GM12865 (cell line): ENCODE data around the gene RBMX.

Source experiments
- DNase-seq: peaks from one replicate; pipeline ENCODE4 v3.0.0; 2010; ENCODE audit warnings: low read depth
- H3K4me3 ChIP-seq: 2 replicates; pipeline ENCODE4 v1.5.1; 2011; ENCODE audit warnings: mild to moderate bottlenecking, low read depth, low read length, control low read depth
- TF ChIP-seq, protein P1 (sequence below): IDR thresholded peaks from 2 replicates; pipeline ENCODE4 v1.5.1; 2011; ENCODE audit warnings: low read length, control low read depth, low read depth, inconsistent platforms; ENCODE audit not compliant: insufficient read depth; ENCODE audit errors: missing control alignments

Gene RBMX

DNA sequence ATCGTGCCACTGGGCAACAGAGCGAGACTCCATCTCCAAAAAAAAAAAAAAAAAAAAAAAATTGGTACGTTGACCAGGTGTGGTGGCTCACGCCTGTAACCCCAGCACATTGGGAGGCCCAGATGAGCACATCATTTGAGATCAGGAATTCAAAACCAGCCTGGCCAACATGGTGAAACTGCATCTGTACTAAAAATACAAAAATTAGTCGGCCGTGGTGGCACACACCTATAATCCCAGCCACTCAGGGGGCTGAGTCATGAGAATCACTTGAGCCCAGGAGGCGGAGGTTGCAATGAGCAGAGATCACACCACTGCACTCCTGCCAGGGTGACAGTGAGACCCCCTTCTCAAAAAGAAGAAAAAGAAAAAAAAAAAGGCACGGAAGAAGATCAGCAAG is 24.5 kb downstream of the RBMX start:
- H3K4me3 ChIP-seq: no peak overlapping the region
- no peak for DNase-seq
- TF ChIP-seq, protein P1, sequence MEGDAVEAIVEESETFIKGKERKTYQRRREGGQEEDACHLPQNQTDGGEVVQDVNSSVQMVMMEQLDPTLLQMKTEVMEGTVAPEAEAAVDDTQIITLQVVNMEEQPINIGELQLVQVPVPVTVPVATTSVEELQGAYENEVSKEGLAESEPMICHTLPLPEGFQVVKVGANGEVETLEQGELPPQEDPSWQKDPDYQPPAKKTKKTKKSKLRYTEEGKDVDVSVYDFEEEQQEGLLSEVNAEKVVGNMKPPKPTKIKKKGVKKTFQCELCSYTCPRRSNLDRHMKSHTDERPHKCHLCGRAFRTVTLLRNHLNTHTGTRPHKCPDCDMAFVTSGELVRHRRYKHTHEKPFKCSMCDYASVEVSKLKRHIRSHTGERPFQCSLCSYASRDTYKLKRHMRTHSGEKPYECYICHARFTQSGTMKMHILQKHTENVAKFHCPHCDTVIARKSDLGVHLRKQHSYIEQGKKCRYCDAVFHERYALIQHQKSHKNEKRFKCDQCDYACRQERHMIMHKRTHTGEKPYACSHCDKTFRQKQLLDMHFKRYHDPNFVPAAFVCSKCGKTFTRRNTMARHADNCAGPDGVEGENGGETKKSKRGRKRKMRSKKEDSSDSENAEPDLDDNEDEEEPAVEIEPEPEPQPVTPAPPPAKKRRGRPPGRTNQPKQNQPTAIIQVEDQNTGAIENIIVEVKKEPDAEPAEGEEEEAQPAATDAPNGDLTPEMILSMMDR: no peak

DNA sequence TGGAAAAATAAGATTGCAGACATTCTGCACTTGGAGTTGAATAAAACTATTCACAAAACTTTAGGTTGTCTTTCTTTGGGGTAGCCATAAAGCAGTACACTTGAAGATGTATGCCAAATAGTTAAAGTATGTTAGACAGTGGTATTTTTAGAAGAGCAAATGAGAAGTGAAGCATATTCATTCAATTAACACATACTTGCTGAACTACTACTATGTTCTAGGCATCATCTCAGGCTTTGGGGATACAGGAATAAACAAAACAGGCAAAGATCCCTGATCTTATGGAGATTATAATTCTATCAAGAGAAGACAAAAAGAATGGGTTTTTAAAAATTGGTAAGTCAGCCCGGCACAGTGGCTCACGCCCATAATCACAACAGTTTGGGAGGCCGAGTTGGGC is 29.0 kb downstream of the RBMX start:
- H3K4me3 ChIP-seq: no peak overlapping the region
- TF ChIP-seq, protein P1: no peak
- no peak for DNase-seq

DNA sequence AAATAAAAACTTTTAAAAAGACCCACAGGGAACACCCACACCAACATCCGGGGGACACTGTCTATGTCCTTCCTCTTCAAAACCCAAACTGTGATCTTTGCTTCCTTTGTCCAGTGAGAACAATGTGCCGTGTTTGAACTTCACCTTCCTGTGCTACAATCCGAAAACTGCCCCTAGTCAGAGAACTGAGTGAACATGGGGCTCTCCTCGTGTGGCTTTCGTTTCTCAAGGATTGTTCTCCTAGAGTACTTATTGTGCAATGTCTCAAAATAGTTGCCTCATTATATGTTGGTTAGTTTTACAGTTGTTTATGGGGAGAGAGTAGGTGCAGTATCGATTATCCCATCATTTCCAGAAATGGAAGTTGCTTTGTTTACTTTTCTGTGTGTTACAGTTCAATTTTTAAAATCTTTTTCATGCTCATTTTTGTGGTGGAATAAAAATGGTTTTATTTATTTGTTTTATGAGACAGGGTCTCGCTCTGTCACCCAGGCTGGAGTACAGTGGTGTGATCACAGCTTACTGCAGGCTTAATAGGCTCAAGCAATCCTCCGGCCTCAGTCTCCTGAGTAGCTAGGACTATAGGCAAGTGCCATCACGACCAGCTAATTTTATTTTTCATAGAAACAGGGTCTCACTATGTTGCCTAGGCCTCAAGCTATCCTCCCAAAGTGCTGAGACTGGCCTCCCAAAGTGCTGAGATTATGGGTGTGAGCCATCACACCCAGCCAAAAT is 29.9 kb downstream of the RBMX start:
- TF ChIP-seq, protein P1: no peak
- DNase-seq: no peak
- H3K4me3 ChIP-seq: no peak overlapping the region

DNA sequence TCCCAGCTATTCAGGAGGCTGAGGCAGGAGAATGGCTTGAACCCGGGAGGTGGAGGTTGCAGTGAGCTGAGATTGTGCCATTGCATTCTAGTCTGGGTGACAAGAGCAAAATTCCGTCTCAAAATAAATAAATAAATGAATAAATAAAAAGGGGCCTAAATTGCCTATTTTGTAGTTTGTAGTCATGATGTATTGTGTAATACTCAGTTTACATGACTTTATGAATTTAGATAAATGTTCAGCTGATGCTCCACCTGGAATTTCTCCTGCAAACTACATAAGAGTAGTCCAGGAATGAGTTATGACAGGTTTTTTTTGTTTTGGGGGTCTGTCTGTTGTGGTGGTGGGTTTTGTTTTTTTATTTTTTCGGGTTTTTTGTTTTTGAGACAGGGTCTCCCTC is 31.1 kb downstream of the RBMX start:
- no peak for DNase-seq
- H3K4me3 ChIP-seq: no peak overlapping the region
- TF ChIP-seq, protein P1: no peak

DNA sequence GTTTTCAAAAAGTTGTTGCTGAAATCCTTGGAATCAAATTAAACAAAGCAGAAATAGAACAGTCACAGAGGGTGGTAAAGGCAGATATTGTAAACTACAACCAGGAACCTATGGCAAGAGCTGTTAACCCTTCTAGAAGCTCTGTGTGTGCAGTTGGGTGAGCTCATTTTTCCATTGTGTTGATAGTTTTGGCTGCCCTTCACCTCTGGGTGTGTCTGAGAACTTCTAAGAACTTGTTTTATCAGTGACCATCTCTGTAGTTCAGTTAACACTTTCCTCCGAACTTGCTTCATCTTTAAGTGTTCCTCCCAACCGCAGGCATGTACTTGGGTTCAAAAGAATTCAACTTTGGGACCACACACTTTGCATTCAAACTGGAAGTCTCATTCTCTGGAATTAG is 32.7 kb downstream of the RBMX start:
- TF ChIP-seq, protein P1: no peak
- H3K4me3 ChIP-seq: no peak overlapping the region
- DNase-seq: no peak

DNA sequence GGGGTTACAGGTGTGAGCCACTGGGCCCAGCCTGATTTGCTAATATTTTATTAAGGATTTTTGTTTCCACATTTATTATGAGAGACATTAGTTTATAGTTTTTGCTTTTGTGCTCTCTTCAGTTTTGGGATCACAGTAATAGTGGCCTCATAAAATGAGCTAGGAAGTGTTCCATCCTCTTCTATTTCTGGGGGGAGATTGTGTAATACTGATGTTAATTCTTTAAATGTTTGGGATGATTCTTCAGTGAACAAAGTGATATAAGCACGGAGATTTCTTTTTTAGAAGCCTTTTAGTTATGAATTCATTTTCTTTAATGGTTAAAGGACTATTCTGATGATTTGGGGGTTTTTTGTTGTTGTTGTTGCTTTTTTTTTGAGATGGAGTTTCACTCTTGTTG is 41.3 kb downstream of the RBMX start:
- TF ChIP-seq, protein P1: no peak
- no peak for DNase-seq
- H3K4me3 ChIP-seq: no peak overlapping the region

DNA sequence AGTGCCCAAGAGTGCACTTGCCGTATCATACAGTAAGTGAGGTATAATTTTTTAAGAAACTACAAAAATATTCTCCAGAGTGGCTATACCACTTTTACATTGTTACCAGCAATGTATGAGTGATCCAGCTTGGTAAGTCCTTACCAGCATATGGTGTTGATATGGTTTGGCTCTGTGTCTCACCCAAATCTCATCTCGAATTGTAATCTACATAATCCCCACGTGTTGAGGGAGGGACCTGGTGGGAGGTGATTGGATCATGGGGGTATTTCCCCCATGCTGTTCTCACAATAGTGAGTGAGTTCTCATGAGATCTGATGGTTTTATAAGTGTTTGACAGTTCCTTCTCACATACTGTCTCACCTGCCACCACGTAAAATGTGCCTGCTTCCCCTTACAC is 44.8 kb downstream of the RBMX start:
- TF ChIP-seq, protein P1: no peak
- no peak for DNase-seq
- no peak overlapping the region for H3K4me3 ChIP-seq
